HG02870 (cell line): ENCODE data around the gene CD8A.

ENCODE experiments used
- ATAC-seq: cut with Tn5 transposase; IDR thresholded peaks from one replicate; pipeline ENCODE4 v1.9.1; 2021; ENCODE audit warnings: mild to moderate bottlenecking, moderate library complexity; ENCODE audit not compliant: unreplicated experiment

CD8A gene

DNA sequence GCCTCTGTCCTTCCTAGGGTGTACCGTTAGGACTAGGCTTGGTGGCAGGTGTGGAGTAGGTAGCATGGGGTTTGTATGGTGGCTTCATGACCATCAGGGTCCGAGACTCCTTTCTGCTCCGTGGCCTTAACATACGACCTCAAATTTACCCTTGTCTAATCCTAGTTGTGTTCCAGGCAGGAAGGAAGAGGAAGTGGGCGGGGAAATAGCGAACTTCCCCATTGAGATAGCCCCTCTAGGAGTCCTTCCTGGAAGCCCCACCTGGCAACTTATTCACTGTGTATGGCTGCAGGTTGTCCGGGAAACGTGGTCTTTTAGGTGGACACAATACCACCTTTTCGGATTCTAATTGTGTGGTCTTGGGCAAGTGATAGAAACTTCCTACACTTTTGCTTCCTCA lies 9.3 kb downstream of the CD8A start:
- no peak for ATAC-seq

DNA sequence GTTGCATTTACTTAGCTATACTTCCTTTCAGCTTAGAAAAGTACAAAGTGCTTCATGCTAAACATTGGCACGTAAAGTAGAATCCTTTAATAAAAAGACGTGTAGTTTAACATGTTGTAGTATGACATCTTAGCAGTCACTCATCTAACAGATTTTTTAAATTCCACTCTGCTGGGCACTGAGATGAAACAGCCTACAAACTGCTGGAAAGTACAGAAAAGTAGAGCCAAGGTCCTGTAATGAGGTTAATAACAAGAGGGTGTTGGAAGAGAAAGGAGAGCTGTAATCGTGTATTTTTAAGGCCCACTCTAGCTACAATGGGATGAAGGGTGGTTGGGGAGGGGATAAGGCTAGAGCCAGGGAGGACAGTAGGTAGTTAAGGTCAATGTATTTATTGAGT lies 10.7 kb downstream of the CD8A start:
- ATAC-seq = no peak

DNA sequence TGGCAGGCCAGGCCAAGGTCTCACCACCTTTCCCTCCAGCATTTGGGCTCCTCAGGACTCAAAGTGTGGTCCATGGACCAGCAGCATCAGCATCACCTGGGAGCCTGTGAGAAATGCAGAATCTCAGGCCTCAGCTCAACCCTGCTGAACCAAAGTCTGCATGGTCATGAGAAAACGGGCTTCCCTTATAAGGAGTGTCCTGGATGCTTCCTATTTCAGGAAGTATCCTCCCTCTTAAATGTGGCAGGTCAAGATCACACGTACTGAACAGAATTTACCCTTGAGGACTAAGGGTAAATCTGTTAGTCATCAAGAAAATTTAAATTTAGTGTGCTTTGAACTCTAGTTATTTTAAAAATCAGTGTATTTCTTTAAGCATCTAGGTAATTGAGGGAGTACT lies 11.8 kb downstream of the CD8A start:
- no peak for ATAC-seq

DNA sequence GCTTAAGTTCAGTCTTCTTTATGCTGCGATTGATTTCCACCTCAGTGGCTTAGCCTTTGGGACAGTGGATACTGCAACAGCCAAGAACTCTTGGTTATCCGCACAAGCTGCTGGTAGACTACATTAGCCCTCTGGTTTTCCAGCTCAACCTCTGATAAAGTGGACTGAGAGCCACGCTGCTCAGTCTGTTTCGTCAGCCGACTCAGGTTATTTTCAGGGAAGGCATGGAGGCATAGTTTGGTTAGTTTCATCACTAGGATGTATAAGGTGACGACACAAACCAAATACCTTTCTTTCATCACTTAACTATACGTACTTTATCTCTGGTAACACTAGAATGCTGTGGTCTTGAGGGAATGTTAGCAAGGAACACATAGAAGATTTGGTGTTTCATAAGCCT lies 14.2 kb downstream of the CD8A start:
- ATAC-seq = no peak

DNA sequence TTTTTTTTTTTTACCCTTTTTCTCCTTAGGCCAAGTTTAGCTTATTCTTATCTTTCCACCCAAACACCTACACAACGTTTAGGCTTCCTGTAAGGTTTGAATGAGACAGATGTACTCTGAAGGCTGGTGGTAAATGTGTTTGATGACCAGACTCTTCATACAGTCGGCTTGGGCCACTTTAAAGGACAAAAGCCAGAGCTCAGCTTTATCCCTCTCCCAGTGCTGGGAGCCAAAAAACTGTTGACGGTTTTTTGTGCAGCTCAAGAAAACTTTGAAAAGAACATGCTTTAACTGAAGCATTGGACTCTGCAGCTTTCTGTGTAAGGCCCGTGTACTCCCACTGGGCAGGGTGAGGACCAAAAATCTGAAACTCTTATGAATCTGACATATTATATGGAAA lies 15.4 kb downstream of the CD8A start:
- no peak for ATAC-seq

DNA sequence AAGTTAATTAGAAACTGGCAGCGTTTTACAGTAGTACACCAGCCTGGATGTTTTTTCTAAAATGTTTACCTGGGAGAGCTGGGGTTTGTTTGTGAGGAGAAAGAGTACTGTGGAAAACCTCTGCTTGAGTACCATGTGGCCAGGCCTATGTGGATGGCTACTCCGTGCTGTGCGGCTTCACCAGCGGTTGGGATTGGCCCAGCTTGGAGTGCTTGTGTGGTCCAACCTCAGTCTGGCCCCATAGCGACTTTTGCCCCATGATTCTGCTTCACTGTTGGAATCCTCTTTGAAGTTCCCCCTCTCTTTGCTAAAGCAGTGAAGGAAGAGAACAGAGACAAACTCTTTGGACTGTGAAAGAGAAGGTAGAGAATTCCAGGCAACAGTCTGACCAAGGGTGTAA lies 15.9 kb downstream of the CD8A start:
- ATAC-seq = no peak

DNA sequence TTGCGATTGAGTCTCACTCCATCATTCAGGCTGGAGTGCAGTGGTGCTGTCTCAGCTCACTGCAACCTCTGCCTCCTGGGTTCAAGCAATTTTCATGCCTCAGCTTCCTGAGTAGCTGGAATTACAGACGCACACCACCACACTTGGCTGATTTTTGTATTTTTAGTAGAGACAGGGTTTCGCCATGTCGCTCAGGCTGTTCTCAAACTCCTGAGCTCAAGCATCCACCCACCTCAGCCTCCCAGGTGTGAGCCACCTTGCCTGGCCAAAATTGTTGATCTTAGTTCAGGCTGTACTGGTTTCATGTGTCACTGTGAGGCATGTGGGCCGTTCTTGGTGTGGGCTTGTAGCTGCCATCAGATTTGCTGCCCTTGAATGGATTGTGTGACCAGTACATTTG lies 18.1 kb downstream of the CD8A start:
- ATAC-seq = no peak

DNA sequence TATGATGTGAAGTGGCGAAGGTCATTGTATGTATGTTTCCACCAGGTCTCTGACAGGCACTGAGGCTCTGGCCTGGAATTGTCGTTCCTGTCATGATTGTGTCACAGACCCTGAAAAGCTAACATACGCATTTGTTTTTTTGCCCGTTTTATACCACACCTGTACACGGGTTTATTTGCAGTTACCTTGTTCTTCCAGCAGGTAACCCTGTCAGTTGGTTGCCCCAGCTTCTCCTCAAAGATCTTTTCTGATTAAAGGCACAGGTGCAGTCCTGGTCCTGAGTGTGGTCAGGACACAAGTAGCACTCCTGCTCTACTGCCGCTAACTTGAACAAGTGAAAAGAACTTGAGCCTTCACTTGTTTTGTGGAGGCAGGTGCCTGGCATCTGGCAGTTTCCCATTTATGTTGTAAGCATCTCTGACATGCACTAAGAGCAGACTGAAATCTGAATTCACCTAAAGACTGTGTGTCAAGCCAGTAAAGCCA lies 19.9 kb downstream of the CD8A start:
- ATAC-seq = no peak

DNA sequence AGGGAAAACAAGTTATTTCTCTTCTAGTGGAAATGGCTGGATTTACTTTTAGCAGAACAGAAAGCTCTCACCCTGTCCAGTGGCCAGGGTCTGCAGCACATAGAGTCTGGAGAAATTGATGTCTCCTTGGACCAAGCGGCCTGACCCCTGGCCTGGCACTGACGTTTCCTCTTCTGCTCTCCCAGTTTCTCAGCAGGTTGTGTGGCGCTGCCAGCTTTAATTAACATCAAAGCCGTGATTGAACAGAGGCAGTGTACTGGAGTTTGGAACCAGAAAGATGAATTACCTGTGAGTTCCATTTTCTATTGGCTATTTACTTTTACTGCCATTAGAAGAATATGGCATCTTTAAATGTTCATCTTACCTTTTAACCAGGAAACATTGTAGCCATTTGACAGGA lies 20.9 kb downstream of the CD8A start:
- no peak for ATAC-seq

DNA sequence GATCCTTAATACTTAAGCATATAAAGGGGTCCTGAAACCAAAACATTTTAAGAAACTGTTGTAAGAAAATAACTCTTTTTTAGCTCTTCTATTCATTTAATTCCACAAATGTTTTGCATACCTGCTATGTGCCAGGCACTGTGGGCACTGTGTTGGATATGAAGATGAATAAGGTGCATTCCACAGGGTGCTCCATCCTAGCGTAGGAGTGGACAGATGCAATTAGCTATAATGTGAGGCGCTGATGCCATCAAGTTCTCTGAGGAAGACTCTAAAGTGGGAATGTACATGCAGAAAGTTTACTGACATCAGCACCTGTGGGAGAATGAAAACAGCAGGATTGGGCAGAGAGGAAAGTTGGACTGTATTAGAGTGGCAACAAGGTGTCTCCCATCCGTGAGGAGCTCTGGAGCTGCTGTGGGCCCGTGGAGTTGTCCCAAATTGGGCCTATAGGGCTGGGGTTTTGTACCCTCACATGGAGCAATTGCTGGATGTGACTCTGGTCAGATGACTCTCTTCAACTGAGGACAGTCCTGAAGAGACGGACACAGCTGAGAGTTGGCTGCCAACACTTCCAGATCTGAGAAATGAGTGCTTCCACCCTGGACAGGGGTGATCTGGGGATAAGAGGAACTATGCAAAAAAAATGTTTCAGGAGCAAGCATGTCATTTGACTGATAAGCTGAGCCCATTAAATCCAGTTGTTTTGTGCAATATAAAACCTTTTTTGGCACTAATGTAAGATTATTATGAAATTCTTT lies 22.3 kb downstream of the CD8A start:
- no peak for ATAC-seq

DNA sequence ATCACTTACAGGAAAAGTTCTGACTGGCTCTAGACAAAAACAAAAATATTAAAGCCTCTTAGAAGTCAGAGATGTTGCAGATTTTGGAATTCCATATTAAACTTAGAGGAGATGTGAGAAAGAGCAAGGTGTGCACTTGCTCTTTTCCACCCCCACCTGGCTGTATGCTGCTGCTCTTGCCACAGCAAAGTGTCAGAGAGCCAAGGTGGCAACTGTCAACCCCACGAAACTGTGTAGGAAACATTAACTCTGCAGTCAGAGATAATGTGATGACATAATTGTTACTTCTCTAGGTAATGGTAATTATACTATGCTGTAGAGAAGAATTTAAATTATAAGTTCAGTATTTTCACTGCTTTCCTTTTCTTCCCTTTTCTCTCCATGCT lies 25.4 kb downstream of the CD8A start:
- no peak for ATAC-seq

DNA sequence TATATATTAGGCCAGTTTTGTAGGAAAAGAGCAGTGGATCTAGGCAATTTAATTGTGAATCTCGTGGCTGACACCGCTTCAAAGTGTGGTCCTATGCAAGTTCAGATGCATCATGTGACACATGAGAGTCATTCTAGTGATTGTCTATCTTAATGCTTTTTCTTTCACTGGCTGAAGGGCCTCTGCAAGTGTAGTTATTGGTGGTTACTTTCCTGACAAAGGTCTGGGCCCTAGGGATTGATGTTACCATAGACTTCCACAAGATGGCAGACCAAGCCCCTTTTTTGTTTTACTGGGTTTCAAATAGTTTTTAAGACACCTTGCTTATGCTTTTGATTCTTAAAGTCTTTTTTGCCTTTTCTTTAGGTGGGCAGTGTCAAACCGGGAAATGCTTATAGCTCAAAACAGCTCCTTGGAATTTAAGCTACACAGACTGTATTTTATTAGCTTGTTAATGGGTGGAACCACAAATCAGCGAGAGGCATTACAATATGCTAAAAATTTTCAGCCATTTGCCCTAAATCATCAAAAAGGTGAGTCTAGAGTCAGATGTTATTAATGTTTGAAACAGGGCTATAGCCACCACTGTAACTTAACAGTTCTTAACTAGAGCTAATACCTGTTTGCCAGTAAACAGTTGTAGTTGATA lies 25.9 kb downstream of the CD8A start:
- no peak for ATAC-seq

DNA sequence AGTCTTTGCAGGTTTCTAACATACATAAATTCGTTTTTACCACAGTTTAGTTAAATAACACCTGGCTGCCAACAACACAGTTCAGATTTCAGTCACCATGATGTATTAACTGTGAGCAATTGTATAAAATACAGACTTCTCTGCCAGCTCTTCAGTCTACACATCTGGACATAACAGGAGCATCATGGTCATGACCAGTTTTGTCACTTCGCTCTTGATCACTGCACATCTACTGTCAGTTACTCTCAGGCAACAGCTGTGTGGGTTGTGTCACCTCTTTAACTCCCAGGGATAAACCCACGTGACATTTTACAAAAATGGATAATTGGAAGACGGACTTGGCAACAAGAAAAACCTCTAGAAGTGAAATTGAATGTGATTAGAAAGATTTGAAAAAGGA lies 30.3 kb downstream of the CD8A start:
- ATAC-seq = no peak

DNA sequence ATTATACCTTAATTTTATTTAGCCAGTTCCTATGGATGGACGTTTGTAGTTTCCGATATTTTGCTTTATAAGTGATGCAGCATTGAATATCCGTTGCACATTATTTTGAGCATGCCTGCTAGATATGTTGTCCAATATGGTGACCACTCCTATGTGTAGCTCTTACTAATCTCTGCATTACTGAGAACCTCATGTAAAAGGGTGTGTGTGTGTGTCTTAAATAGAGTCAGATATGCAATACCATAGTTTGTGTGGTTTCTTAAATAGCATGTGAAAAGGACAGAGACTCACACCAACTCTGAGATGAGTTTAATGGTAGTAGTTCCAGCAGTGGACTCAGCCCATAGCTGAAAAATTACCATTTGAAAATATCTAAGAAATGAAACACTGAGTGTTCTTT lies 32.3 kb downstream of the CD8A start:
- no peak for ATAC-seq

DNA sequence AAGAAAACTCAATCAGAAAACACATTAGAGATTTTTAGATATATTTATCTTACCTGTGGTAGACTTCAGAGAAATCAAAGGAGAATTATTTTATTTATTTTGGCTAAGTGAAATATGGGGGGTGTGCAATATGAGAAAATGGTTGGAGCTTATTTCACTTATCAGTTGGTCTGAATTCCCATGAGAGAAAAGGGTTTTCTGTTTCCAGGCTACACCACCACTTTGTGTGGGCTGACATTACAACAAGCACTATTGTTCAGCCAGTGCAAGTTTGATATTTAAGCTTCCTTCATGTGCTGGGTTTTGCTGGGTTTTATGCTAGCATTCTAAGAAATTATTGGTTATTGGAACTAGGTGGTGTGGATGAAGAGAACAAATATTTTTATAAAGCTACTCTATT lies 37.1 kb downstream of the CD8A start:
- no peak for ATAC-seq

DNA sequence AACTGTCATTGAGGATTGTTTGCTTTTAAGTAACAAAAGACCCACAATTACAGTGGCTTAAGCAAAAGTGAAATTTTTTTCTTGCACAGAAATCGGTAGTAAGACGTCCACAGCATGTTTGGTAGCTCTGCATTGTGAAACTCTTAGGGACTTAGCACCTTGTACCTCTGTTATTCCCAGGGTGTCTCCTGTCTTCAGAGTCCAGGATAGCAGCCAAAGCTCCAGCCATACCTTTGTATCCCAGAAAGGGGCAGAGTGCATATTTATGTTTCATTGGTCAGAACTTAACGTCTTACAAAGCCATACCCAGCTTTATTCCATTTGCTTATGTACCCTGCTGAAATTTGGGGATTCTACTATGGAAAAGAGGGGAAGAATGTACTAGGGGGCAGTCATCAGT lies 37.8 kb downstream of the CD8A start:
- ATAC-seq = no peak

DNA sequence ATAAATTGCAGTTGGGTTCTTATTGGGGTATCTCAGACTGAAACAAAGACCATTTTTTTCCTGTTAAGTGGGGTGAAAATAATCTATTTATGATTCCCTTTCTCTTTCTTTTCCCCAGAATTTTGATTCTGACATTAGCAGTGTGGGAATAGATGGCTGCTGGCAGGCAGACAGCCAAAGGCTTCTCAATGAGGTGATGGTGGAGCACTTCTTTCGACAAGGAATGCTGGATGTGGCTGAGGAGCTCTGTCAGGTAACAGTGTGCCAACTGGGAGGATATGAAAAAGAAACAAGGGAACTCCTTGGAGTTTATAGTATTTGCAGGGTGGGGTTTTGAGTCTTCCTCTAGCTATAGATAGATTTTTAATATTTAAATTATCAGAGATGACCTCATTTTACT lies 38.9 kb downstream of the CD8A start:
- no peak for ATAC-seq

DNA sequence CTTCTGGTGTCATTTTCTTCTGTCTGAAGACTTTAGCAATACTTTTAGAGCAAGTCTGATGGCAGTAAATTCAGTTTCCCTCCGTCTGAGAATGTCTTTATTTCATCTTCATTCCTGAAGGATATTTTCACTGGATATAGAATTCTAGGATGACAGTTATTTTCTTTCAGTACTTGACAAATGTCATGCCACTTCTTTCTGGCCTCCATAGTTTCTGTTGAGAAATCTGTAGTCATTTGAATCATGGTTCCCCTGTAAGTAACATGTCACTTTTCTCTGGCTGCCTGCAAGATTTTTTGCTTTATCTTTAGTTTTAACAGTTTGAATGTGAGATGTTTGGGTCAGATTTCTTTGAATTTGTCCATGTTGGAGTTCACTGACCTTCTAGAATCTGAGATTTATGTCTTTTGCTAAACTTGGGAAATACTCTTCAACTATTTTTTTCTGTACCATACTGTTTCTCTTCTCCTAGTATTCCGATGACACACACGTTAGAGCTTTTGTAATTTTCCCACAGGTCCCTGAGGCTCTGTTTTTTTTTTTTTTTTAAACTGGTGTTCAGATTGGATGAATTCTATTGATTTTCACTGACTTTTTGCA lies 40.4 kb downstream of the CD8A start:
- ATAC-seq = no peak

DNA sequence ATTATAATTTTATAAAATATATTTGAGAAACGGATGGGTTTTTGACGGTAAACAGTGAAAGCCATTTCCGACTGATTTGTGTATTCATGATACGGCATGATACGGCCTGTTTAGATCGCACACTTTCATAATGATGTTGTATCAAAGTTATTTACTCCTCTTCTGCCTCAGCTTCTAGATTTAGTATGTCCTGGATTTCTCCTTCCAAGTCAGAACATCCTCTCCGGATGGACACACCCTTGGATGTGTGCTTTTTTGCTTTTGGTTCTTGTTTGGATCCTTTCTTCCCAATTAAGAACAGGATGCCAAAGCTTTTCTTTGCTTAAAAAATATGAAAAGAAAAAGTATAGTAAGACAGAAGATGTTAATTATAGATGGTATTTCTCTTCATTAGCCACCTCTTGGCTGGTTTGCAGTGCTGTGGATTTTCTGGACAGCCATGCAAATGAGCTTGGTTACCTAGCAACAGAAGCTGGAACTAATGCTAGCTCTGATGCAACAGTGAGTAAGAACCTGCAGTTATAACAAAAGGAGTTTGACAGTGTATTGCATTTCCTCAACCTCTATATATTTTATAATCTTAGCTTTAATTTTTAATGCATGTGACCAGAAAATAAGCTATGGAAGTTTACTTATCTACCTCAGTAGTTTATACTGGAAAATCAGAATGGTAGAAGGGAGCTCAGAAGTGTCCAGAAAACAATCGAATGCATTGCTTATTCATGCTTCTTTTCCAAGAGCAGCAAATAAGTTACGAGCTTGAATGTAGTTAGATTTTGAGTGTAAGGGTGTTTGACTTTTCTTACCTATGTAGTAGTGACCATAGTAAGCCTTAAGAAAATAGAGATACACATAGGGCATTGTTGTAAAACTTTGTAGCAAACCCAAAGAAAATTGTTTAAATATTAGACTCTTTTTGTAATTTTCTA lies 42.7 kb downstream of the CD8A start:
- ATAC-seq = peak; percentile 50

DNA sequence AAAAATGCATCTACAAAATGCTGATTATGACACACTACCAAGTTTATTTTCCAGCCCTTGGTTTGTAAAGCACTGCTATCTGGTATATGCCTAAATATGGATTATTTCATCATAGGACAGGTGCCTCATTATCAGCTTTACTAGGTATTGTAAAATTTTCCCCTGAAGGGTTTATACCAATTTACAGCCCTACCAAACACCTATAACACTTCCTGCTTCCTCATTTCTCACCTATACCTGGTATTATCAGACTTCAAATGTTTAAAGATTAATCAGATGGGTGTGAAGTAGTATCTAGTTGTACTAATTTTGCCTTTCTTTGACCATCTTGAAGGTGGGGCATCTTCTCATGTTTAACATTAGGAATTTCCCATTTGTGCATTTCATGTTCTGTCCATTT lies 43.8 kb downstream of the CD8A start:
- no peak for ATAC-seq

DNA sequence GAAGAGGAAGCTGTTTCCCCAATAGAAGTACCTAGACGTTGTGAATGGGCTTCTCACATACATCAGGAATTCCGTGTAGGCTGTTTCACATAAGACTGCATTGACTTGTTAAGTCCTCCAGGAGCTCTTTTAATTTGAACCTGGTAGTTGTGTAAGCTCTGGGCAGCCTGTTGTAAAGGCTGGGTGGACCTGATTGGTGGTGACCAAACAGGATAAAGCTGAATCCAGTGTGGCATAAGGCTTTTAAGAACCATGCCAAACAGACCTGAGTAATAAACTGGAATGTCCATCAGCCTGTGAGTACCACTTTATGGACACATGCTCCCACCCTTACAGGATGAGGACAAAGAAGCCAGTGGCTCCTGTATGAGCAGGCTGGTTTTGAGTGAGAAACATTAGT lies 46.6 kb downstream of the CD8A start:
- ATAC-seq = no peak
